GM18873 (cell line): ENCODE results near the gene WHRN.

Experiments used
- ATAC-seq: cut with Tn5 transposase; IDR thresholded peaks from one replicate; pipeline ENCODE4 v1.9.1; 2021; ENCODE audit warnings: mild to moderate bottlenecking, moderate library complexity, moderate number of reproducible peaks; ENCODE audit not compliant: unreplicated experiment, low FRiP score

Gene WHRN

GRCh38 chr9:114515528-114515927 lies 10.3 kb upstream of the WHRN start:
- no peak for ATAC-seq

DNA sequence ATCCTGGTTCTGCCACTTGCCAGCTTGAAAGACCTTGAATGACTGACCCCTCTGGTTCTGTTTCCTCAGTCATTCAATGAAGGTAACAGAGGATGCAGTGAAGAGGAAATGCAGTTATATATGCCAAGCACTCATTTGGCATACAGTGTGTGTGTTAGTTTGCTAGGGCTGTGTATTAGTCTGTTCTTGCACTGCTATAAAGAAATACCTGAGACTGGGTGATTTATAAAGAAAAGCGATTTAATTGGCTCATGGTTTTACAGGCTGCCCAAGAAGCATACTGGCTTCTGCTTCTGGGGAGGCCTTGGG lies 8.6 kb upstream of the WHRN start:
- ATAC-seq: no peak

GRCh38 chr9:114513055-114513958 lies 8.0 kb upstream of the WHRN start:
- ATAC-seq: no peak

DNA sequence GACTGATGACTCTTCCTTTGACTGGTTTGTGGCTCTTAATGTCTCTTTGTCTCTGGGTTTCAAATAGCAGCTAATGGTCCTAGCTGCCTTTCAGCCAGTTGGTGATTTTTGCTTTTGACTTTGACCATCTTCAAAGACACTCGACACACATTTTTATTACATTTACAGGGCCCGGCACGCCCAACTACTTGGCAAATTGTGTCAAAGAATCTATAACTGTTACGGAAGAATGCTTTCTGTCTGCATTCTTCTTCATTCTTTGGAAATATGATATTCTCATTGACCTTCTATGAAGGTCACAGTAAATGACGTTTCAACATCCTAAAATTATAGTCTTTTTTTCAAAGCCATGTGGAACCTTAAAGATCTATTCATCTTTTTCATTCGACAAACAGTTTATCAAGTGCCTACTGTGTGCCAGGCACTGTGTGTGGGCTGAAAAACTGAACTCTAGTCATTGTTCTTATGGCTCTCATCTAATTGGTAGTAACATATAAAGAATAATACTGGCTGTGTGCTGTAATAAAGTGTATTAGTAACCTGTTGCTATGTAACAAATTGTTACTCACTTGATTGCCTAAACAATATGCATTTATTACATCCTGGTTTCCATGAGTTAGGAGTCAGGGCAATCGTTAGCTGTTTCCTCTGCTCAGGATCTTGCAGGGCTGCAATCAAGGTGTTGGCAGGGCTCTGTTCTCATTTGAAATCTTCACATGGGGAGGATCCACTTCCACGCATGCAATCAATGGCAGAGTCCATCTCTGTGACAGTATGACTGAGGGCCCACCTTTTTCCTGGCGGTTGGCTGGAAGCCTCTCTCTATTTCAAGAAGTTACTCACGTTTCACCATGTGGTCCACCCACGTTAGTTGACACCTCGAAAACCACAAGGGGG lies 7.0 kb upstream of the WHRN start:
- no peak for ATAC-seq

DNA sequence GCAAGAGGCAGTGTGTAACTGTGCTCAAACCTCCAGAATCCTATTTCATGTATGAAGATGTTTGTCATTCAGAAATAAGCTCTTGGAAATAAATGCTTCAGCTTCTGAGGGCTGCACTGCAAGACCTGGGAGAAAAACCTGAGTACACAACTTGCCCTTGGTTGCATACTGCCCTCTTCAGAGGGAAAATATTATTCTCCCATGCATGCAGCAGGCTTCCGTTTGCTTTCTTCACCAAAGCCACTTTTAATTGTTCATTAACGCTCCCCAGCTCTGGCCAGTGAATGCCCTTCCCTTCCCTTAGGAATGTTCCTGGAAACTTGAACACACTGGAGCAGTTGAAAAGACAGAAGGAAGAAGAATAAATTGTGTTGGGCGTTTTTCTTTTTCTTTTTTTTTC lies 2.5 kb upstream of the WHRN start:
- ATAC-seq: no peak

DNA sequence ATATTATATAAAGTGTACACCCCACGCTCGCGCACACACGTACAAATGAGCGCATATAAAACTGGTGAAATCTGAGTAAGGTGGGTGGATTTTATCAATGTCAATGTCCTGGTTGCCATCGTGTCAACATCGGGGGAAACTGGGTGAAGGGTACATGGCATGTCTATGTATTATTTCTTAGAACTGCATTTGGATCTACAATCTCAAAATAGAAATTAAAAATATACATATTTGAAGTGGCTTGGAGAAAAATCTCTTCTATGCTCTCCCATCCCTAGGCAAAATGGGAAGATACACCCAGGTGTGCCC lies 763 bp upstream of the WHRN start:
- ATAC-seq: no peak

GRCh38 chr9:114504341-114505186 lies 709 bp downstream of the WHRN start:
- no peak for ATAC-seq

DNA sequence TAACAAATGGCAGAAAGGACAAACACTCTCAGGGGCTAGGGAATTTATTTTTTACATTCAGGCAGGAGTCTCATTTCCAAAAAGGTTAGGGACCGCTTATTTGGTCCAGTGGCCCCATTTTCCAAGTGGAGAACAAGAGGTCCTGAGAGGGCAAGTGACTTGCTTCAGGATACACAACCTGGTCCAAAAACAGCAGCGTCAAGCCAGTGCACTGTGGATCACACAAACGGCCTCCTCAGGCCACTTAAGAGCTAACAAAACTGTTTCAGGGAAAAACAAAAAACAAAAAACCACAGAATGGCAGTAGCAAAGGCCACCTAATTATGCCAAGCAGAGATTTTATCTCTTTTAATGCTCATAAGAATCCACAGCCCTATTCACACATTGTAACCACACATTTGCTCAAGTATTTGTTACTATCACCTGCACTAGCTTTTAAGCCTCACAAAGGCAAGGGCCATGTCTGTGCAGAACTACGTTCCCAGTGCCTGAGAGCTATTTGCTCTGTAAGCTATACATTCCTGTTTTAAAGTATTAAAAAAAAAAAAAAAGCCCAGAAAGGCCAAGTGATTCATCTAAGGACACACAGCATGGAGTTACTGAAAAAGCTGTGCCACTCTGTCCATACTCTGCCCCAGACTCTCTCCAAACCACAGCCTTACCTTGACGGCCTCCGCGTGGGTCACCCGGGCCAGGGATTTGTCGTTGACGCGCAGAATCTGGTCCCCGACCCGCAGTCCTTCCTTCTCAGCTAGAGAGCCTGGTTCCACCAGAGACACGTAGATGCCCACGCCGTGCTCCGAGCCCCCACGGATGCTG lies 1.5 kb downstream of the WHRN start:
- ATAC-seq: no peak

- ATAC-seq: no peak
These were observed 2.3 kb downstream of the WHRN start for GRCh38 chr9:114503009-114503408.

DNA sequence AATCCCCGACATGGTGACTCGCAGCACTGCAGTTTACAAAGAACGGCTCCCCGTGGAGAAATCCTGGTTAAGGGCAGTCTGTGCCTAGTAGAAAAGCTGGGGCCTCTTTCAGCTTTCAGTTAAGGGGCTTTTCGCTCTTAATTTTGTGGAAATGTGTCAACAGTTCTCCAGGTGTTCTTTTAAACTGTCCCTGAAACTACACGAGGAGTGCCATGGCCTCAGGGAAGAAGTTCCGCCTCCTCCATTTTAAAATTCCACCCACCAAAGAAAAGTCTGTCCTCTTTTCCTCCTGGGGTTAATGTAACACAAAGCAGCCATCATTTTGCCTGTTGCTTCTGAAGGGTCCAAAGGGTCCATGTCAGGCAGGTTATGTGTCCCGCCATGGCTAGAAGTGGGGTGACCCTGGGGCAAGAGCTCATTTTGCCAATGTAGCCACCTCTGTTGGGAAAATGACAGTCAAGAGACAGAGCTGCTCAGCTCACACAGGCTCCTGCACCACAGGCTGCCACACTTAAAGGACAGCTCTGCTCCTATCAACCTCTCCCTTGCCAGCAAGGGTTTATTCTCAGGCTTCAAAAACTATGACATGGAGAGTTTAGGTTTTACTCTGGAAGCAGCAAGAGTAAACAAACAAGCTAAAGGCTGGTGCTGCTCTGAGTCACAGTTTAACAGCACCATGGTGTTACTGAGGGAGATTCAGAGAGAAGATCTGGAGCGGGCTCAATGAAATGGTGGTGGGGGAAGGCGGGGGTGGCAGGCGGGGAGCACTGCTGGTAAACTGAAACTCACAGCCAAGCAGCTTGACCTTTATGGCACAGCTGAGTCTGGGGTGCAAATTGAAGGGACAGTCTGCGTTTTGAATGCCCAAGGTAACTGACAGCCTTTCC lies 3.2 kb downstream of the WHRN start:
- no peak for ATAC-seq

GRCh38 chr9:114500697-114501292 lies 4.5 kb downstream of the WHRN start:
- ATAC-seq: no peak

DNA sequence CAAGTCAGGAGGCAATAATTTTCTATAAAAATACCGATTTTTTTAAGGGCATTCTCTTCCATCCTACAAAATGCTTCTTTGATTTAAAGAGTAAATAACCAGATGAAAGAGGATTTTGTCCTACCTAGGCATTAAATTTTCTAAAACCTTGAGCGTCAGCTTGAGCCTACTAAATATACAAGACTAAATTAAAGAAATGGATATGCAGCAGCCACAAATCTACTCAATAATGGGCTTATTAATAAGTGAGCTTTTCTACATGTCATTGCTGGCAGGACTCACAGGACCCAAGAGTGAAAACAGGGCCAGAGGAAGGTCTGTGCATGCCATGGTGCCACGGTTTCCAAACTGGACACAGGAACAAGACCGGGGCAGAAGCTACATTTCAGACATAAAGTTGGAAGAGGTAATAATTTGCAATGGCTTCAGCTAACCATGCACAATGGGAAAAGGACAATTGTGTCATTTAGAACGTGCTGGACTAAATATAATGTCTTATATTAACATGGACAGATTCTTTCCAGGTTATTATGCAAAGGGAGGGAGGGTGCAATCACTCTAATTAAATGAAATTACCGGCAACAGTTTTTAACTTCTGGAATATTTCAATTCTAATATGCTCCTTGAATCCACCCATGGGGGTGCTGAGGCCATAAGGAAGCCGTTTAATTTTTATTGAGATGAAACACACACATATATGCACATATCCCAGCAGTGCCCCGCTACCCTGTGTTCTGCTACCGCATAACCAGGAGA lies 5.2 kb downstream of the WHRN start:
- no peak for ATAC-seq

- ATAC-seq: no peak
These were observed 5.7 kb downstream of the WHRN start for GRCh38 chr9:114499528-114499927.

DNA sequence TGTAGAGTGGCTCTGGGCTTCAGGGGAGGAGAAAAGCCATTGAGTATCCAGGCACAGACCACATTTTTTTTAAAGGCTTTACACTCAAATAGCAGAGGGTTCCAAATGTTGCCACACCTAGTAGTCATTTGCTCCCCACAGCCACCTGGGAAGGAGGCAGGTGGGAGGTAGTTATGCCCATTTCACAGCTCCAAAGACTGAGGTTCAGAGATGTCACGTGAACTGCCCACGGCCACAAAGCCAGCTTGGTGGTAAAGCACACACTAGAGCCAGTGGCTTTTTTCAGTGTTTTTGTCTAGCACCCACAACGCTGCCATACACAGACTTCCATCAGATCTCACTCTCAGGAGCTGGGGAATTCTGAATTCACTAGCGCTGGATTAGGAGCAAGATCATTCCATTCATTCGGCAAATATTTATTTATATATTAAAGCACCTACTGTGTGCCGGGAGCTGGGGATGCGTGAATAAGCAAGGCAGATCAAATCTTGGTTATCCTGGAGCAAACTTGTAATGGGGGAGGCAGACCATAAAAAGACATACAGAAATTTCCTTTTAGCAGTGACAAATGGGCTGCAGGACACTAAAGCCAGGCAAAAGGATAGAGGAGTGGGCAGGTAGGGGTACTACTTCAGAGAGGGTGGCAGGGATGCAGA lies 7.4 kb downstream of the WHRN start:
- no peak for ATAC-seq

- no peak for ATAC-seq
These were observed 8.0 kb downstream of the WHRN start for GRCh38 chr9:114497236-114497635.

GRCh38 chr9:114496011-114496410 lies 9.3 kb downstream of the WHRN start:
- no peak for ATAC-seq

- no peak for ATAC-seq
These were observed 10.3 kb downstream of the WHRN start for GRCh38 chr9:114494776-114495569.
